HG02970 (cell line): ENCODE results near the gene TMUB2.
A peak's percentile ranks its signal among the peaks of the same experiment; 100 is the strongest.

Experiments used
- ATAC-seq: cut with Tn5 transposase; IDR thresholded peaks from one replicate; pipeline ENCODE4 v1.9.1; 2021; ENCODE audit warnings: mild to moderate bottlenecking, moderate library complexity, moderate number of reproducible peaks; ENCODE audit not compliant: unreplicated experiment, low FRiP score

Gene TMUB2

GRCh38 chr17:44176257-44176656, 10.5 kb upstream of the TMUB2 start:
- no peak for ATAC-seq

- no peak for ATAC-seq
Measured at GRCh38 chr17:44176671-44177501, 9.9 kb upstream of the TMUB2 start.

- no peak for ATAC-seq
Measured at GRCh38 chr17:44177640-44178039, 9.1 kb upstream of the TMUB2 start.

- ATAC-seq = no peak
Measured at GRCh38 chr17:44178133-44178532, 8.6 kb upstream of the TMUB2 start.

- no peak for ATAC-seq
Measured at GRCh38 chr17:44183024-44183423, 3.7 kb upstream of the TMUB2 start.

GRCh38 chr17:44184212-44184810, 2.5 kb upstream of the TMUB2 start:
- no peak for ATAC-seq

GRCh38 chr17:44187131-44187899, 543 bp downstream of the TMUB2 start:
- ATAC-seq = peak; percentile 44

- no peak for ATAC-seq
Measured at GRCh38 chr17:44188576-44189403, 2.0 kb downstream of the TMUB2 start.

GRCh38 chr17:44190481-44190880, 3.7 kb downstream of the TMUB2 start:
- ATAC-seq = no peak

GRCh38 chr17:44191369-44191768, 4.6 kb downstream of the TMUB2 start:
- ATAC-seq = no peak

GRCh38 chr17:44191941-44192496, 5.2 kb downstream of the TMUB2 start:
- no peak for ATAC-seq

- no peak for ATAC-seq
Measured at GRCh38 chr17:44192750-44193149, 6.0 kb downstream of the TMUB2 start.

GRCh38 chr17:44193326-44194084, 6.7 kb downstream of the TMUB2 start:
- ATAC-seq = no peak

GRCh38 chr17:44197107-44197506, 10.3 kb downstream of the TMUB2 start:
- ATAC-seq = no peak

GRCh38 chr17:44197980-44198720, 11.4 kb downstream of the TMUB2 start:
- no peak for ATAC-seq

- peak; percentile 14 for ATAC-seq
Measured at GRCh38 chr17:44198721-44199552, 12.2 kb downstream of the TMUB2 start.

- ATAC-seq = peak; percentile 68
Measured at GRCh38 chr17:44199553-44200477, 13.0 kb downstream of the TMUB2 start, which contains the start of gene ATXN7L3. Gene ATXN7L3, minus strand, starts transcription at chr17:44199884. Its CDS starts 1,814 bp downstream, at chr17:44198070.
